ENCODE measurements around the gene CCNB1IP1. TPM values are rescaled to one million over a fixed set of nuclear protein-coding genes. Genes with fewer than 3 reads are reported as not detected.

CCNB1IP1 gene
- total and polyA plus RNA-seq, 2 of the 8 experiments (the other 6 are each of a cell fraction or from before 2014, with no cell fraction given), result 173 to 277 TPM

GRCh38 chr14:20379743-20380142, 46.7 kb upstream of the CCNB1IP1 start:
- Histone ChIP-seq H3K18ac (ENCODE audit: extremely low read depth, low read length) (no peak overlapping the region), H3K27me3 (replicated peaks in 1 of 4; ENCODE audit: control insufficient read depth in 3 of 4, extremely low read depth in 1 of 4, insufficient read depth in 3 of 4, low read length in 3 of 4) (no peaks in the 10 kb centered on the region), H2BK12ac (ENCODE audit: low read depth, low read length) (no peak overlapping the region), H3K23me2 (ENCODE audit: low read depth, low read length) (no peaks in the 10 kb centered on the region), H2BK20ac (ENCODE audit: low read length) (no peak overlapping the region), H3K27ac (ENCODE audit: low read depth, low read length) (no peak overlapping the region), H2AK5ac (ENCODE audit: low read depth, low read length) (no peak overlapping the region), H3K79me2 (ENCODE audit: control insufficient read depth in 1 of 2, insufficient read depth in 2 of 2, low read length in 2 of 2) (no peaks in the 10 kb centered on the region), H4K20me1 (replicated peaks in 1 of 2; ENCODE audit: control insufficient read depth in 1 of 2, insufficient read depth in 2 of 2, low read length in 2 of 2) (peaks cover 2 to 3% of the 10 kb centered on the region in 2 experiments), H2BK15ac (ENCODE audit: low read length) (no peak overlapping the region), H2BK5ac (ENCODE audit: low read depth, low read length) (no peak overlapping the region), H3K23ac (ENCODE audit: insufficient read length) (no peak overlapping the region), H3K9me3 (ENCODE audit: insufficient read depth in 2 of 2, low read depth in 1 of 2, low read length in 1 of 2) (no peaks in the 10 kb centered on the region), H3K4ac (replicated peaks; ENCODE audit: insufficient read length, low read depth, low read length) (no peak overlapping the region), H3K9ac (replicated peaks in 1 of 4; ENCODE audit: extremely low read depth in 1 of 4, low read depth in 3 of 4, low read length in 3 of 4) (no peak overlapping the region), H3K4me3 (ENCODE audit: extremely low read depth in 1 of 4, insufficient read depth in 2 of 4, low read depth in 3 of 4, low read length in 4 of 4) (no peak overlapping the region), H4K91ac (replicated peaks; ENCODE audit: insufficient read length, low read length) (no peak overlapping the region), H3K36me3 (ENCODE audit: control insufficient read depth in 2 of 4, insufficient read depth in 4 of 4, low read length in 3 of 4) (peaks cover 3 to 22% (median 16%) of the 10 kb centered on the region in 4 experiments; a peak in 6 of 8 replicates), H2AFZ (ENCODE audit: low read length) (no peak overlapping the region), H4K5ac (ENCODE audit: insufficient read length, low read depth, low read length) (no peak overlapping the region), H3K4me1 (replicated peaks in 1 of 4; ENCODE audit: control insufficient read depth in 3 of 4, insufficient read depth in 4 of 4, low read length in 3 of 4) (no peaks in the 10 kb centered on the region), H3K14ac (ENCODE audit: insufficient read length) (no peak overlapping the region), H3K4me2 (ENCODE audit: insufficient read depth in 1 of 2, low read depth in 2 of 2, low read length in 2 of 2) (no peak overlapping the region), H2BK120ac (replicated peaks; ENCODE audit: low read depth, low read length) (no peak overlapping the region), H4K8ac (ENCODE audit: extremely low read depth, insufficient read depth, low read length) (no peak overlapping the region), H3K56ac (replicated peaks; ENCODE audit: insufficient read length, low read depth, low read length) (no peak overlapping the region), H3K79me1 (ENCODE audit: low read depth, low read length) (no peaks in the 10 kb centered on the region)
- TF ChIP-seq EZH2 (IDR thresholded peaks at IDR 0.05; ENCODE audit: low read depth, low read length, severe bottlenecking) (no peak), RFX5 (IDR thresholded peaks at IDR 0.05; ENCODE audit: borderline replicate concordance, low read depth, low read length) (no peak), RXRA (IDR thresholded peaks at IDR 0.05; ENCODE audit: insufficient read depth, low read depth, low read length) (no peak), CHD2 (IDR thresholded peaks at IDR 0.05; ENCODE audit: low read length) (no peak), FOSL1 (IDR thresholded peaks at IDR 0.05; ENCODE audit: insufficient read depth, low read depth, low read length) (no peak), POU5F1 (IDR thresholded peaks at IDR 0.05; ENCODE audit: low read depth, low read length) (no peak), SIRT6 (IDR thresholded peaks at IDR 0.05; ENCODE audit: low read length) (no peak), CBX8 (IDR thresholded peaks at IDR 0.05; ENCODE audit: borderline replicate concordance, low read depth, low read length) (no peak), SIX5 (IDR thresholded peaks at IDR 0.05; ENCODE audit: low read depth, low read length) (no peak), EGR1 (IDR thresholded peaks at IDR 0.05; ENCODE audit: borderline replicate concordance, low read depth, low read length) (no peak)
- POLR2A ChIA-PET (ENCODE audit: partially characterized antibody), result interaction anchor here (1.1 kb wide), 1 partner anchor 30 kb away, joined by 3 read pairs; no protein-coding TSS in a partner anchor
- CTCF ChIA-PET (ENCODE audit: partially characterized antibody), result interaction anchor here (0.9 kb wide), 1 partner anchor 74 kb away, joined by 3 read pairs; no protein-coding TSS in a partner anchor
- no peak for FAIRE-seq
- no peak for DNase-seq (ENCODE audit: low read depth in 1 of 2, low spot score in 2 of 2)
- WGBS, 2 experiments (ENCODE audit: extremely low coverage in 1 of 2, insufficient coverage in 1 of 2, insufficient read length in 1 of 2, insufficient replicate concordance in 2 of 2, low coverage in 1 of 2, low lambda C conversion rate in 2 of 2, missing lambda C conversion rate in 1 of 2), result 60% methylated on average over 1 of the region's 1 CpG; no CpG with 5 or more reads in 1 of the 2 experiments
